Osteocyte (in vitro differentiated cells): ENCODE measurements around the gene DDIAS. TPM values are rescaled to one million over a fixed set of nuclear protein-coding genes. Genes with fewer than 3 reads are reported as not detected.

Experiments used
- DNase-seq: peaks from one replicate; pipeline ENCODE4 v3.0.0; 2021; ENCODE audit warnings: mixed read lengths; ENCODE audit not compliant: unreplicated experiment; ENCODE audit errors: extremely low spot score
- H3K27ac Mint-ChIP-seq: one replicate; pipeline ENCODE4 v1.8.0; 2021; ENCODE audit warnings: mild to moderate bottlenecking, mixed read lengths; ENCODE audit not compliant: unreplicated experiment
- H3K27me3 Mint-ChIP-seq: one replicate; pipeline ENCODE4 v1.8.0; 2021; ENCODE audit warnings: mixed read lengths; ENCODE audit not compliant: unreplicated experiment
- H3K36me3 Mint-ChIP-seq: one replicate; pipeline ENCODE4 v1.8.0; 2021; ENCODE audit warnings: mixed read lengths; ENCODE audit not compliant: unreplicated experiment
- H3K4me1 Mint-ChIP-seq: one replicate; pipeline ENCODE4 v1.8.0; 2021; ENCODE audit warnings: mixed read lengths; ENCODE audit not compliant: unreplicated experiment
- H3K4me3 Mint-ChIP-seq: one replicate; pipeline ENCODE4 v1.8.0; 2021; ENCODE audit warnings: mild to moderate bottlenecking, moderate library complexity, mixed read lengths; ENCODE audit not compliant: unreplicated experiment
- H3K9me3 Mint-ChIP-seq: one replicate; pipeline ENCODE4 v1.8.0; 2021; ENCODE audit warnings: mixed read lengths; ENCODE audit not compliant: unreplicated experiment
- CTCF ChIP-seq: fragments of 200-600 bp; sonication (generic); IDR thresholded peaks from 2 replicates; pipeline ENCODE4 v1.5.0; 2021; ENCODE audit warnings: antibody characterized with exemption, mild to moderate bottlenecking, moderate library complexity
- total RNA-seq: library from RNA; stranded (reverse); gene quantifications from 2 replicates; pipeline ENCODE4 v1.2.1, GENCODE V29; 2021

Gene DDIAS
- total RNA-seq, 1 donor from 2014 or later, result 2.9 TPM

GRCh38 chr11:82901922-82902485 lies 468 bp downstream of the DDIAS start:
- TF ChIP-seq CTCF, result no peak
- DNase-seq, result no peak
- Mint-ChIP-seq H3K9me3 (no peaks in the 10 kb centered on the region), H3K4me3 (peak overlapping the region; percentile 99), H3K27me3 (no peaks in the 10 kb centered on the region), H3K27ac (no peak overlapping the region), H3K4me1 (peaks cover 29% of the 10 kb centered on the region), H3K36me3 (no peaks in the 10 kb centered on the region)

- Mint-ChIP-seq H3K4me3 (no peak overlapping the region), H3K27ac (no peak overlapping the region), H3K4me1 (peaks cover 36% of the 10 kb centered on the region), H3K27me3 (no peaks in the 10 kb centered on the region), H3K9me3 (no peaks in the 10 kb centered on the region), H3K36me3 (no peaks in the 10 kb centered on the region)
- DNase-seq, result no peak
- TF ChIP-seq CTCF, result no peak
These were observed 1.3 kb downstream of the DDIAS start for GRCh38 chr11:82902880-82903279.

GRCh38 chr11:82903843-82904586 lies 2.5 kb downstream of the DDIAS start:
- Mint-ChIP-seq H3K4me3 (no peak overlapping the region), H3K27ac (no peak overlapping the region), H3K4me1 (peaks cover 38% of the 10 kb centered on the region), H3K27me3 (no peaks in the 10 kb centered on the region), H3K9me3 (no peaks in the 10 kb centered on the region), H3K36me3 (no peaks in the 10 kb centered on the region)
- no peak for DNase-seq
- TF ChIP-seq CTCF, result no peak

DNA sequence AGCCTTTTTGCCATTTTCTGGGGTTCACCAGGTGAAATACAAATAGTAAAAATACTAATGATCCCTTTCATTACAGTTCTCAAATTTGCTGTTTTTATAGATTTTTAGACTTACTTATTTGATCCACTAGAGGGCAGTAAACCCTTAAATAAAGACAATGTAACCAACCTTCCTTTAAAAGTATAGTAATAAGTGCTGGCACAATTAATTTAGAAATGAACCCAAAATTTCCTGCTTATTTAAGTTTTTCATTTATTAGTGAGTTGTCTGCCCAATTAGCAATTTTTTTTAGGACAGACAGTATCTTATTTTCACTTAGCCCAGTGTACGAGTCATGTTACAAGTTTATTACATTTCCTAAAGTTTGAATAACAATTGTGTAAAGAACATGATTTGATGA lies 4.7 kb downstream of the DDIAS start:
- Mint-ChIP-seq H3K4me1 (peaks cover 29% of the 10 kb centered on the region), H3K36me3 (no peaks in the 10 kb centered on the region), H3K27me3 (no peaks in the 10 kb centered on the region), H3K9me3 (no peaks in the 10 kb centered on the region), H3K27ac (peak overlapping the region; percentile 69), H3K4me3 (no peak overlapping the region)
- DNase-seq, result no peak
- TF ChIP-seq CTCF, result peak; percentile 69

- Mint-ChIP-seq H3K36me3 (no peaks in the 10 kb centered on the region), H3K4me1 (peaks cover 25% of the 10 kb centered on the region), H3K9me3 (peaks cover 7% of the 10 kb centered on the region), H3K27me3 (no peaks in the 10 kb centered on the region), H3K4me3 (peak overlapping the region; percentile 52), H3K27ac (peak overlapping the region; percentile 69)
- no peak for DNase-seq
- no peak for TF ChIP-seq CTCF
These were observed 5.4 kb downstream of the DDIAS start for GRCh38 chr11:82906931-82907330.
